GM21619 (cell line): ENCODE measurements around the gene AQP3.
"Not testable (repeated sequence)": the region's sequence is repeated elsewhere in the genome, so short reads cannot be mapped to it uniquely, and the experiment has no call there.

ENCODE experiments used
- ATAC-seq: cut with Tn5 transposase; IDR thresholded peaks from one replicate; pipeline ENCODE4 v1.9.1; 2021; ENCODE audit not compliant: unreplicated experiment

AQP3 gene

DNA sequence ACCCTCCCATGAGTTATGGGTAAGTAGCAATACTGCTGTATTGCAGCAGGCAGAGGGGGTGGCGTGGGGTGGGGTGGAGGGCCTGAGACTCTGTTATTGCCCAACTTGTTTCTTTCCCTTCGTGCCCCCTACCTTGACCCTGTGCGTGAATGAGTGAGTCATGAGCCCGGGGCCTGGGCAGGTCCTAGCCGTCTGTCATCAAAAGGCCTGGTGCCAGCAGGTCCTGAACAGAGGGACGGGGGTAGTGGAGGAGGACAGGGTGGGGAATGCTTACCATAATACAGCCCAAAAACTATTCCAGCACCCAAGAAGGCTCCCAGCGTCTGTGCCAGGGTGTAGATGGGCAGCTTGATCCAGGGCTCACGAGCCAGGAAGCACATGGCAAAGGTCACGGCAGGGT, 4.3 kb downstream of the AQP3 start:
- no peak for ATAC-seq

DNA sequence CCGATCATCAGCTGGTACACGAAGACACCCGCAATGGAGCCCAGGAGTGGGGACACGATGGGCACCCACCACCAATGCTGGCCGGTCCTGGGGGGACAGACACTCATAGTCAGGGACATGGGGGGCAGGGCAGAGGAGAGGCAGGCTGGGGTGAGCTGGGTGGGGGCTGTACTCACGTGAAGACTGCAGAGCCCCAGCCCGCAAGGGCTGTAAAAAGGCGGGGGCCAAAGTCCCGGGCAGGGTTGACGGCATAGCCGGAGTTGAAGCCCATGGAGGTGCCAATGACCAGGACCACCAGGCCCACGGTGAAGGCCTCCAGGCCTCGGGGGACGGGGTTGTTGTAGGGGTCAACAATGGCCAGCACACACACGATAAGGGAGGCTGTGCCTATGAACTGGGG, 5.3 kb downstream of the AQP3 start:
- no peak for ATAC-seq

DNA sequence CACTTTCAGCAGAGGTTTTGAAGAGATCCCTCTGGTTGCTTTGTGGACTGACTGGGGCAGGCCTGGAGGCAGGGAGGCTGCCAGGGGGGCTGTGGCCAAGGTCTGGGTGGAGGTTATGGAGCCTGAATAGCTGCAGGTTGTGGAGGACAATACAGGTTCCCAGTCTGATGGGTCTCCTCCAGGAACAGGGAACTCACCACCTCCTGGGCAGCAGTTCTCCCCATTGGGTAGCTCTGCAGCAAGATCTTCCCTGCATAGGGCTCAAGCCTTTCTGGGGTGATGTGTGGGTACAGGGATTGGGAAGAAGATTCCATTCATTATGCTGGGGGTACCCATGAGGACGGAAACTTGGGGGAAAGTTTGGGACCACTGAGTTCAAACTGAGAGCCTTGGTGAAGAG, 6.8 kb downstream of the AQP3 start:
- no peak for ATAC-seq

DNA sequence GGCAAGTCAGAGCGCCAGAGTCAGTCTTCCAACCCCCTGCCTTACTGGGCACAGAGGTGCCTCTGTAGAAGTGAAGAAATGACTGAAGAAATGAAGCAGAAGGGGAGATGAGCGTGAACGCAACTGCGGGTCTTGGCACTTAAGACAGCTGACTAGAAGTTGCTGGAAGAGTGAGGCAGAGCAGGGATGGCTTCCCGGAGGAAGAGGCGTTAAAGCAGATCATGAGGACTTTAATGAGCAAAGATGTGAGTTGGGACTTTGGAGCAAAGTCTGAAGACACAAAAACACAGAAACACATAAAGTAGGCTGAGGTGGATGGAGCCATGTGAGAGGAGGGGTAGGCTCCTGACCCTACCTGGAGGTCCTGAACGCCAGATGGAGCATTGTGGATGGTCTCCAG, 7.2 kb downstream of the AQP3 start:
- ATAC-seq: no peak

DNA sequence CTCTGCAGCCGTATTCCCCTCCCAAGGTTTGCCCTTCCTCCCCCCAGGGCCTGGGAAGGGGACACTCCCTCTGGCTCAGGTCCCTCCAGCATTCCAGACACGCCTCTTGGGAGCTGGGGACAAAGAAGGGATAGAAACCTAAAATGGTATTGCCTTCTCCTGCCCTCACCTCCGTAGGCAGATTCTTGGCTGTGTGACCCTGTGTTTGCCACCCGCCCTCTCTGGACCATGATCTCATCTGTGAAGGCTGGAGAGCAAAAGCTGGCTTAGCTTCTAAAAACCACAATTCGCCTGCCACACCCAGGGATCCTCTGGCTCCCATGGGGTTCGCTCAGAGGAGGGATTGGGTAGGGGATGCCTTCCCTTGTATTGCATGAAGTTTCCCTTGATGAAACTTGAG, 7.7 kb downstream of the AQP3 start:
- no peak for ATAC-seq

DNA sequence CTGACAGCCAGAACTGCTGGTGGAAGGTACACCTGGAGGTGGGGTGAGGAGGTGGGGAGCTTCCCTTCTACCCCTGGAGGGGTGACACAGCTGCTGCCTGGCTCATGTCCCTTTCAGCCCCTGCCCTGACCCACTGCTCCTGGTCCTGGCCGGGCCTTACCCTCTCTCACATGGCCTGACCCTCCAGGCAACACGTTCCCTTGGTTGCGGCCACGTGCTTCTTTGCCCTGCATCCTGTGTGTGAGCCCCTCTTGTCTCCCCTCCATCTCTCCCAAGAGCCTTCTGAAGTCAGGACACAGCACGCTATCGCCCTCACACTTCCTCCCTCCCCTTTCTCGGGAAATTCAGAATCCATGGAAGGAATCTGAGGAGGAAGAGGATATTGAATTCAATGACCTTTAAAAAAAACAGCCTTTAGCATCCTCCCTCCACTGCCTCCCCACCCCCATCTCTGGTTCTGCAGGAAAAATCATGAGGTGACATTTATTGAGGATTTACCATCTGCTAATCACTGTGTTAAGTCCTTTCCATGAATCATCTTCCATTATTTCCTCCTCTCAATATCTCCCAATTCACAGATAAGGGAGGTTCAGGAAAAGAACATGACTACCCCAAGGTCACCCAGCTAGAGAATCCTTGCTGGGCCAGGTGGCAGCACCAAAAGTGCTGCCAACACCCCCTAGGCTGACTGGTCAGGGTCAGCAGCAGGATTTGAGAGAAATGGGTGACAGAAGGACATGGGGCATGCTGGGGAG, 8.3 kb downstream of the AQP3 start:
- no peak for ATAC-seq

DNA sequence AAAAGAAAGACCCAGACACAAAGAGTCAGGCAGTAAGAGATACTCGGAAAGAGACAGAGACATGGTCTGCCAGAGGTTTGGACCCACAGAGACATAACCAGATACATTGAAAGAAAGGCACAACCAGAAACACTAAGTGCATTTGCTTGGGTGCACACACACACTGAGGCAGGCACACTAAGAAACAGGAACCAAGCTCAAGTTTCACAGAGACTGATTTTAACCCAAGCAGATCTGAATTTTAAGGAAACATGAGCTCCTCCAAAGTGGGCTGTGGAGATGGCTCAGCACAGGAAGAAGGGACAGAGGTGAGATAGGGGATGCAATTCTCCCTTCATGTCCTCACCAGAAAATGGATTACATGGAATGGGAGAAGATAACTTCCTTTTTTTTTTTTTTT, 9.5 kb downstream of the AQP3 start:
- ATAC-seq: no peak

DNA sequence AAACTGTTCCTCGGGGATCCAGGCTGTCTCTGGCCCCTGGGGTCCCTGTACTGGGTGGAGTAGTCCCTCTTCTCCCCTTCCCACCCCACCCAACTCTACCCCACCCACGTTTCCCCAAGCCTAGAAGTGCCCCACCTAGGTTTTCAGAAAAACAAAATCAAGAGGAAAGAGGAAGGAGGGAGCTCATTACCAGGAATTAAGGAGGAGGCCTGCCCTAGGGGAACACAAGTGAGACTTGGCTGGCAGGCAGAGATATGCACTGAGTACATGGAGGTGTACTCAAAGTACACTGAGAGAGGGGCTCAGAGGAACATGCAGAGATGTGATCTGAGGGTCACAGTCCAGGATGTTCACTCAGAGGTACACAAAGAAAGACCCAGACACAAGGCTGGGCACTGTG, 10.2 kb downstream of the AQP3 start:
- ATAC-seq: no peak

DNA sequence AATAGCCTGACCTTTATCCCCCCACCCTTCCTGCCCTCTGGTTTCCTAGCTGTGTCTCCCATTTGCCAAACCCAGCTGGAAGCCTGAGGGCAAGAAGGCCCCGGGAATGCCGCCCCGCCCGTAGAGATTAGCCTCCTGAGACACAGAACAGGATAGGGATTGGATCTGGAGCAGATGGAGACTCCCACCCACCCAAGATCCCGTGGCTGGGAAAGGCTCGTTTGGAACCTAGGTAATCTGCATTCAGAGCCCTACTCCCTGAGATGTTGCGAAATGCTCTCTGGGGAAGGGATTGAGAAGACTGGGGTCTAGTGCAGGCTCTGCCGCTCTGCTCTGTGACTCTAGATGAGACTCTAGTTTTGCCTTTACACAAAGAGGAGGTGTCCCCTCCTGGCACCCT, 10.9 kb downstream of the AQP3 start:
- no peak for ATAC-seq

DNA sequence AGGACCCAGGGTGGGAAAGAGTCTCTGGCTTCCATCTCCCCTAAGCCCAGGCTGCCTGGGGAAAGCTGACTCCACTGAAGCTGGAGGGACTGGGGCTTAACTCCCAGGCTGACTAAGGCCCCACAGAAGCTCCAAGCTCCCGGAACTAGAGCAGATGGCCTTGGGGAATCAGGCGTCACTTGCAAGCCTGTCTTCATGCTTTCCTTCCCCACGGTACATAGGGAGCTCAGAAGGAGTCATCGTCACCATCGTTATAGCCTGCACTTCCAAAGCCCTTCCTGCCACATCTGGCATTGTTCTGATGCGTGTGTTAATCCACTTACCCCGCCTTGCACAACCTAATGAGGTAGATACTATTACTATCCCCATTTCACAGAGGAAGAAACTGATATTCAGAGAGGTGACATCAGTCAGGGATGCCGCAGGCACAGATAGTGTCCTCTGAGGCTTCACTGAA, 11.5 kb downstream of the AQP3 start:
- ATAC-seq: no peak

DNA sequence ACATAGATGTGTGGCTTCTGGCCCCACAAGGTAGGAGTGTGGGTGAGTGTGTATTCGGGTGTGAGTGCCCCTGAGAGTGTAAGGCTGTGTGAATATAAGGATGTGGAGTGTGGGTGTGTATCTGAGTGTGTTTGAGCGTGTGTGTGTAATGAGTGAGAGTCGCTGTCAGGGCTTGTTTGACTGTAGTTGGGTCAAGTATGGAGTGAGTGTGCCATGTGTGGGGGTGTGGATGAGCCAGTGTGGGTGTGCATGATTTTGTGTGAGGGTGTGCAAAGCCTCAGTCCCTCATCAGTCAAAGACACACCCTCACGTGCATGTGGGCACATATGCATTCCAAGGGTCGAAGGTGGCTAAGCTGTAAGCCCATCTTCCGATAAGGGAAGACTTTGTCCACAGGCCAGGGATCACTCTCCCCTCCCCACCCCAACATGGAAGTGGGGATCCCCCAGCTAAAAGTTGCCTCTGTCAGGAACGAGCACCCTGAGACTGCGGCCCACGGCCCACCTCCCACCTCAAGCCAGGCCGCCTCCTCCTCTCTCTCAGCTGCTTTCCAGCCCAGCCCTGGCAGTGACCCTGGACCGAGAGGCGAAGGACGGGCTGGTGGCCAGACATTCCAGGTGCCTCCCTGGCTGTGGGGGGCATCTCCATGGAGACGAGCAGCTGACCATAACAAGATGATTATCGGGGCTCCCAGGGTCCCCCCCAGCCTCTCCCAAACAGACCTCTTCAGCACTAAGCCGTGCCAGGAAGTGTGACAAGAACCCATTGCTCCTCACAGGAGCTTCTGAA, 12.9 kb downstream of the AQP3 start:
- ATAC-seq: no peak

DNA sequence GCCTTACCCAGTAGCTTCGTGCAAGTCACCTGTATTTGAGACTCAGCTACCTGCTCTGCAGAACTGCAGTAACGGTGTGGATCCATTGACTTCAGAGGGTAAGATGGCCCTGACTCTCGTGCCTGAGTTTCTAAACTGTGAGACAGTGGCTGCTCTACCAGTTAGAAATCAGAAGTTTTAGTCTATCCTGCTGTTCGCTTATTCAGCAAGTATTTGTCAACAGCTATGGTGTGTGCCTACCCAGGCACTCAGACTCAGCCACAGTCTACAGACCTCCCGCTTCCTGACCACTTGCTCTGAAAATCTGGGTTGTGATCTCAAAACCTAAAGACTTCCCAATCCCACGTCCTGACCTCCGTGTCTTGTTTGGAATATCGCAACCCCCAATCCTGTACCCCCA, 13.5 kb downstream of the AQP3 start:
- no peak for ATAC-seq

DNA sequence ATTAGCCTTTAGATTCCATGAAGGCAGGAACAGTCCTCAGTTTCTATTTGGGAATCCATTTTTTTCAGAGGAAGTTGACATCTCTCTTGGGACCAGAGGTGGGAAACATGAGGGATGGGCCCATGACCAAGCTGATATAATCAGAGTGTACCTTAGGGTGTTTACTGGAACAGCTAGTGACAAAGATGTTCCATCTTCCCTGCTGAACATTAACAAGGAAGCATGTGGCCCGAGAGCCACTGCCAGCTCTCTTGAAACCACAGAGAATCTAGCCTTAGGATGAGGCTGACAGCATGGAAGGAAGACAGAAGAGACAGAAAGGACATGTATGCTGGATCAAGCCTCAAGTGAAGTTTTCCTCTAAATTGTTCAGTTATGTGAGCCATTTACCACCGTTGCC, 16.0 kb downstream of the AQP3 start:
- no peak for ATAC-seq

DNA sequence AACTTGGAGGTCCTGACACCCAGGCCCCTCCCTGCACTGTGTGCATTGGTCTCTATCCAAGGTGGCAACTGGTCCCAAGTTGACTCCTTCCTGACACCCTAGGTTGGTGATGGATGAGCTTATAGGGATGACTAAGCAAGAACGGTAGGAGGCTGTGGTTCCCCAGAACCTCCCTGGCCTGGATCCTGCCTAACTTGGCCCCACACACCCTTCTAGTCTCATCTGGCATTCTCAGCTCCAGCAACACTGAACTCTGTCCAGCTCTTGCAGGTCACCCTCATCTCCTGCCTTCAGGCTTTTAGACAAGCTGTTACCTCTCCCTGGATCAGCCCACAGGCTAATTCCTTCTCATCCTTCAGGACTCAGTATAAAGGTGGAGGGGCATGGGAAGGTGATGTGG, 16.5 kb downstream of the AQP3 start:
- ATAC-seq: no peak

DNA sequence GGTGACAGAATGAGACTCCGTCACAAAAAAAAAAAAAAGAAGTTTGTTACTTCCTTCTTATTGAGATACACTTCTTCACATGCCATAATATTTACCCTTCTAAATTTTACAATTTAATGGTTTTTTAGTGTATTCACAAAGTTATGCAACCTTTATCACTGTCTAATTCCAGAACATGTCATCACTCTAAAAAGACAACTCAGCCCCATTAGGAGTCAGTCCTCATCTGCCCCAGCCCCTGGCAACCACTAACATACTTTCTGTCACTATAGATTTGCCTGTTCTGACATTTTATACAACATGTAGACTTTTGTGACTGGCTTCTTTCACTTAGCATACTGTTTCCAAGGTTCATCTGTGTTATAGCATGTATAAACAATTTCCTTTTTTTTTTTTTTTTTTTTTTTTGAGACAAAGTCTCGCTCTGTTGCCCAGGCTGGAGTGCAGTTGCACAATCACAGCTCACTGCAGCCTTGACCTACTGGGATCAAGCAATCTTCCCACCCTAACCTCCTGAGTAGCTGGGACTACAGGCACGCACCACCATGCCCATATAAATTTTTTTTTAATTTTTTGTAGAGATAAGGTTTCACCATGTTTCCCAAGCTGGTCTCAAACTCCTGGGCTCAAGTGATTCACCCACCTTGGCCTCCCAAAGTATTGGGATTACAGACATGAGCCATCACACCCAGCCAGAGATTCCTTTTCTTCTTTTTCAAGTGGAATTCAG, 18.0 kb downstream of the AQP3 start:
- no peak for ATAC-seq

DNA sequence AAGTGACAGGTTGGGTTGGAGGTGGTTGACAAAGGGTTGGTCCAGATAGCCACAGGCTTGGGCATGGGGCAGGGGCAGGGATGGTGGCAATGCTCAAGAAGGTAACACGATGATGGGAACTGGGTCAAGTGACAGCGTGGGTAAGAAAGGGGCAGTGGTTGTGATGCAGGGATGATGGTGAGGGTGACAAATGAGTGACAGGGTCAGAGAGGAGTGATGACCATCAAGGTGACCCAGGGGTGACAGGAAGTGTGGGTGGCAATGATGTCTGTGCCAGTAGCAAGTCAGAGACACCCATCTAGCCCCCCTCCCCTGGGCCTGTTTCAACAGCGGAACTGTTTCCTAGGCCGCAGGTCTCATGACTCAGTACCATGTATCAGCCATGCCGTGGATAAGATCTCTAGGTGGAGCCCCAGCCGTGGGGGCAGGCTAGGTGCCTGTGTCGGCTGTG, 20.5 kb downstream of the AQP3 start:
- ATAC-seq: no peak

DNA sequence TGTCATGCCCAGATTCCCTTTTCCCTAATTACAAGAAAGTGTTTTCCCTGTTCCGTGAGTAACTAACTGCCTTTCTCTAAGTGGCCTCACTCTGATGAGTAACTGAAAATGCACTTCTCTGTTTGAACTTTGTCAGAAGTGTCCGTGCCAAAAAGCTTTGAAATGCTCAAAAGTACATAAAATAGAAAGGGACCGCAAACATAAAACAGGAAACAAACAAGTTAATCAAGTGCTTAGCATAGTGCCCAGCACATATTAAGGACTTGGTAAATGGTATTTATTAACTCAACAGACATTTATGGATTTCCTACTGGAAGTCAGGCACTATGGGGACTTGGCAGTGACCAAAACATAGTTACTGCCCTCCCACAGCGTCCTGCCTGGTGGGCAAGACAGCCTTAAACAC, 22.3 kb downstream of the AQP3 start:
- no peak for ATAC-seq

DNA sequence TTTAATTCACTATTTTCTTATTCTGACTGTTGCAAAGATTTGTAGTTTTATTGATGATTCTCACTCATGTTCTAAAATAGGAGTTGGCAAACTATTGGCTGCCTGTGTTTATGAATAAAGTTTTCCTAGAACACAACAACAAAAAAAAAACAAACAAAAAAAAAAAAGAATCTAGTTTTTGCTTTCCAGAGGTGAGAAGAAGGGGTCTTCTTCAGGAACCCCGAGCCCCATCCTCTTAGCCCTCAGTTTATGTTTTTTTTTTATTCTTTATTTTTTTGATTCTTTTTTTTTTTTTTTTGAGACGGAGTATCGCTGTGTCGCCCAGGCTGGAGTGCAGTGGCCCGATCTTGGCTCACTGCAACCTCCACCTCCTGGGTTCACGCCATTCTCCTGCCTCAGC, 22.9 kb downstream of the AQP3 start:
- not testable (repeated sequence) for ATAC-seq

DNA sequence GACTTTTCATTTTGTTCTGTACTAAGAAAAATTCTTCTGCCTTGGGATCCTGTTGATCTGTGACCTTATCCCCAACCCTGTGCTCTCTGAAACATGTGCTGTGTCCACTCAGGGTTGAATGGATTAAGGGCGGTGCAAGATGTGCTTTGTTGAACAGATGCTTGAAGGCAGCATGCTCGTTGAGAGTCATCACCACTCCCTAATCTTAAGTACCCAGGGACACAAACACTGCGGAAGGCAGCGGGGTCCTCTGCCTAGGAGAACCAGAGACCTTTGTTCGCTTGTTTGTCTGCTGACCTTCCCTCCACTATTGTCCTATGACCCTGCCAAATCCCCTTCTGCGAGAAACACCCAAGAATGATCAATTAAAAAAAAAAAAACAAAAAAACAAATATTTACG, 23.4 kb downstream of the AQP3 start:
- ATAC-seq: not testable (repeated sequence)

DNA sequence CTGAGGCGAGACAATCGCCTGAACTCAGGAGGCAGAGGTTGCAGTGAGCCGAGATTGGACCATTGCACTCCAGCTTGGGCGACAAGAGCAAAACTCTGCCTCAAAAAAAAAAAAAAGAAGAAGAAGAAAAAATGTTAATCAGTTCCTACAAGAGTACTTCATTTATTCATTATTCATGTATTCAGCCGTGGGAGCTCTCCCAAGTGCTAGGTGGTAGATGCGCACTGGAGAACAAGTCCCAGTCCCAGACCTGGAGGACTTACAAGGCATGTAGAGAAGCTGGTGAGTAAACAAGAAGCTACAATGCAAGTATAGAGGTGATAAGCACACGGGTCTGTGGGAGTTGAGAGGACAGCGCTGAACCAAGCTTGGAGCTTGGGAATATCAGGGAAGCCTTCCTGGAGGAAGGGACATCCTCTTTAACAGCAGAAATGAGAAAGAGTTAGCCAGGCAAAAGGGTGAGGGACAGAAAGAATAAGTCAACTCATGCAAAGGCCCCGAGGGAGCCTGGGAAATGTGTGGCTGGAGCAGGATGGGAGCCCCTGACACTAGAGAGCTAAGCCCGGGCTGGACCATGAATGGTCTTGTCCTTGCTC, 27.6 kb downstream of the AQP3 start:
- no peak for ATAC-seq

DNA sequence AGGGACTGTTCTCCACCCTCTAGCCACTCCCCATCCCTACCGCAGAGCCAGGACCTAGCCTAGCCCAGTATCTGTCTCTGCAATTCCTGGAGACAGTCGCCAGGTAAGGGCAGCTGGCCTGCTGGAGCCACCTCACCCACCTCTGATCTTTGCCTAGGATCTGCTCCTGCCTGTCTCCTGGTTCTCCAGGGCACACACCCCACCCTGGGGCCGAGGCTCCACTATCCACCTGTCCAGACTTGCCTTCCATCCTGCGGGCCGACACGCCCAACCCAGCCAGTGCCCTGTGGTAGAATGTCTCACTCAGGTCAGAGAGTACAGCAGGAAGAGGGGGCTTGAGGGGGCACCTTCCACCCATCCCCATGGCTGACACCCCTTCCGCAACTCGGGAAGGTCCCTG, 29.3 kb downstream of the AQP3 start:
- ATAC-seq: no peak
